Activated CD4-positive, alpha-beta T cell treated with anti-CD3 and anti-CD28 coated beads, Interleukin-2, amount 10 ng/mL, durations not matched to agents 7 days and 5 days (primary cell): Measurements from ENCODE around the gene FOXF2. TPM values are rescaled to one million over a fixed set of nuclear protein-coding genes. Genes with fewer than 3 reads are reported as not detected.

Experiments
- CTCF ChIA-PET: fragments of 350-600 bp; sonication (Branson Sonifier 250); formaldehyde crosslinking; loops from one replicate; lab custom pipeline; 2021; ENCODE audit warnings: antibody characterized with exemption; lab: Charles Lee
- POLR2A ChIA-PET: fragments of 350-600 bp; sonication (Branson Sonifier 250); formaldehyde crosslinking; loops from one replicate; lab custom pipeline; 2021; ENCODE audit warnings: antibody characterized with exemption; lab: Charles Lee
- DNase-seq: peaks from one replicate; pipeline ENCODE4 v3.0.0-alpha.2; 2020
- H3K27ac Mint-ChIP-seq: one replicate; pipeline ENCODE4 v1.8.0; 2021; ENCODE audit warnings: mild to moderate bottlenecking, moderate library complexity, mixed read lengths
- H3K27me3 Mint-ChIP-seq: one replicate; pipeline ENCODE4 v1.8.0; 2021; ENCODE audit warnings: mixed read lengths
- H3K36me3 Mint-ChIP-seq: one replicate; pipeline ENCODE4 v1.8.0; 2021; ENCODE audit warnings: low read depth, mixed read lengths
- H3K4me1 Mint-ChIP-seq: one replicate; pipeline ENCODE4 v1.8.0; 2021; ENCODE audit warnings: mixed read lengths
- H3K4me3 Mint-ChIP-seq: one replicate; pipeline ENCODE4 v1.8.0; 2021; ENCODE audit warnings: mild to moderate bottlenecking, moderate library complexity, mixed read lengths
- H3K9me3 Mint-ChIP-seq: one replicate; pipeline ENCODE4 v1.8.0; 2021; ENCODE audit warnings: mixed read lengths
- total RNA-seq, 2 experiments: library from RNA; stranded (reverse); gene quantifications; one replicate each; pipeline ENCODE4 v1.2.3, GENCODE V29; 2021

Gene FOXF2
- total RNA-seq, 2 experiments from 2014 or later: not detected

DNA sequence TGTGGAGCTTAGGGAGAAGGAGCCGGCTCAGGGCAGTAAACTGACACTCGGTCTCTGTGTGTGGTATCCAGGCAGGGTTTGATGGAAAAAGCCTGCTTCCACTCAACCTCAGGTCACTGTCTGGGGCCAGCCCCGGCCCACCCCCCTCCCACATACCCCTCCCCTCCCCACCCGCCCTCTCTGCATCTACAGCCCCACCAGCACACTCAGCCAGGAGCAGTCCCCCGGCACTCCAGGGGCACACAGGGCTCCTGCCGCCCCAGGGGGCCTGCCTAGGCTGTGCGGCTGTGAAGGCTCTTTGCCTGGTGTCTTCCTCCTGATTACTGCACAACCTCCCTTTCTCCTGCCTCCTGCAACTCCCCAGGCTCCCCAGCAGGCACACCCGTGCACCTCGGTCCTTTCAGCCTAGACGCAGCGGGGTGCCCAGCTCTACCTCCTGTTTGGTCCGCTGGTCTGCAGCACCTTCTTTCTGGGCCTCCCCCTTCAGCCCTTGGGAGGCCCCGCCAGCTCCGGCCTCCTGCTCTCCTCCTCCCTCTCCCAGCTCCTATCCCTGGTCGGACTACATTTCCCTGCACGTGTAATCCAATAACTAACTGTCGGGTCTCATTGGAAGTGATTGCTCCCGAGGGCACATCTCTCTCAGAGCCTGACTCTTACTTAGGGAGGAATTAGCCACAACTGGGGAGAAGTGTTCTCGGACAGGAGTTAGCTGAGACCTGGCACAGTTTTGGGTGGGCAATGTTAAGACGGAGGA, 1.3 kb upstream of the FOXF2 start:
- DNase-seq: no peak

DNA sequence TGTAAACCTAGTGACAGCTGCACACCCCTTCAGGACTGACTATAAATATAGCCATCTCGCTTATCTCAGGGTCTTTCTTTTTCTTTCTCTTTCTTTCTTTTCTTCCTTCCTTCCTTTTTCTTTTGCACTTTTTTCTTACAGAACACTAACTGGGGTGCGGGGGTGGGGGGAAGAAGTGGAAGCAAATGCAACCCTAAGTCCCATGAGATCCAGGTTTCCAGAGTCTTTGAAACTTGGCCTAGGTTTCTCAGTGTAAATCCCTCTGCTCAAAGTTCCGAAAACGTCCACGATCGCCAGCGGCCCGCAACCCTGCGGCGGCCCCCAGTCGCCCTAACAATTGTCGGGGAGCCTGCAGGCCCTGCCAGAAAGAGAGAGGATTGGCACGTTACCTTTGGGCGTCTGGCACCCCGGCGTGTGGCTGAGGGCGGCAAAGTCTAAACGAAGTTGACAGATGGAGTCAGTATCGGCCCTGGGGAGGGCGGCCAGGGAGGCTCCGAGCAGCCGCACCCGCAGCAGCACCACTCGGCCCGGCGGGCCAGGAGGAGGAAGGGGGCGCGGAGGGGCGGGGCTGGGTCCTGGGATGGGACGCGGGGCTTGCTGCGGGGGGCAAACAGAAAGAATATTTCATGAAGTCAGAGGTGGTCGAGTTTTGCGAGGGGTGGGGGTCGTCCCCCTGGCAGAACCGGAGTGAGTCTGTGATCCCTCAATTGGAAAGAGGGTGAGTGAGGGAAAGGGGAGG, 577 bp upstream of the FOXF2 start:
- ChIA-PET CTCF (interaction anchor here (0.7 kb wide), 1 partner anchor 708 kb away, joined by 3 read pairs; no protein-coding TSS in a partner anchor), POLR2A (no interaction called here)
- Mint-ChIP-seq H3K27me3 (peaks cover 74% of the 10 kb centered on the region), H3K27ac (peak overlapping the region; percentile 64), H3K36me3 (no peaks in the 10 kb centered on the region), H3K4me1 (peaks cover 27% of the 10 kb centered on the region), H3K9me3 (no peaks in the 10 kb centered on the region), H3K4me3 (no peak overlapping the region)
- DNase-seq: no peak

More for the DNA sequence above, 1.3 kb upstream of the FOXF2 start:
- H3K4me3 Mint-ChIP-seq: no peak overlapping the region
- H3K27ac Mint-ChIP-seq: no peak overlapping the region
- H3K9me3 Mint-ChIP-seq: no peaks in the 10 kb centered on the region
- CTCF ChIA-PET: interaction anchor here (0.7 to 1.3 kb wide), 3 partner anchors 9 to 707 kb away, joined by 3 read pairs; no protein-coding TSS in a partner anchor
- peaks cover 74% of the 10 kb centered on the region for H3K27me3 Mint-ChIP-seq
- H3K4me1 Mint-ChIP-seq: peaks cover 27% of the 10 kb centered on the region
- POLR2A ChIA-PET: no interaction called here
- no peaks in the 10 kb centered on the region for H3K36me3 Mint-ChIP-seq

DNA sequence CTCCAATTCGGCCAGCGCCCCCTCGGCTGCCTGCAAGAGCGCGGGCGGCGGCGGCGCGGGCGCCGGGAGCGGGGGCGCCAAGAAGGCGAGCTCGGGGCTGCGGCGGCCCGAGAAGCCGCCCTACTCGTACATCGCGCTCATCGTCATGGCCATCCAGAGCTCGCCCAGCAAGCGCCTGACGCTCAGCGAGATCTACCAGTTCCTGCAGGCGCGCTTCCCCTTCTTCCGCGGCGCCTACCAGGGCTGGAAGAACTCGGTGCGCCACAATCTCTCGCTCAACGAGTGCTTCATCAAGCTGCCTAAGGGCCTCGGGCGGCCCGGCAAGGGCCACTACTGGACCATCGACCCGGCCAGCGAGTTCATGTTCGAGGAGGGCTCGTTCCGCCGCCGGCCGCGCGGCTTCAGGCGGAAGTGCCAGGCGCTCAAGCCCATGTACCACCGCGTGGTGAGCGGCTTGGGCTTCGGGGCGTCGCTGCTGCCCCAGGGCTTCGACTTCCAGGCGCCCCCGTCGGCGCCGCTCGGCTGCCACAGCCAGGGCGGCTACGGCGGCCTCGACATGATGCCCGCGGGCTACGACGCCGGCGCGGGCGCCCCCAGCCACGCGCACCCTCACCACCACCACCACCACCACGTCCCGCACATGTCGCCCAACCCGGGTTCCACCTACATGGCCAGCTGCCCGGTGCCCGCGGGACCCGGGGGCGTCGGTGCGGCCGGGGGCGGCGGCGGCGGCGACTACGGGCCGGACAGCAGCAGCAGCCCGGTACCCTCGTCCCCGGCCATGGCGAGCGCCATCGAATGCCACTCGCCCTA, 963 bp downstream of the FOXF2 start:
- Mint-ChIP-seq H3K9me3 (no peaks in the 10 kb centered on the region), H3K36me3 (no peaks in the 10 kb centered on the region), H3K4me1 (peaks cover 20% of the 10 kb centered on the region), H3K27me3 (peaks cover 79% of the 10 kb centered on the region), H3K27ac (no peak overlapping the region), H3K4me3 (peak overlapping the region; percentile 11)
- ChIA-PET CTCF (interaction anchor here (1.0 kb wide), 1 partner anchor 9 kb away, joined by 3 read pairs; no protein-coding TSS in a partner anchor), POLR2A (no interaction called here)
- DNase-seq: no peak

DNA sequence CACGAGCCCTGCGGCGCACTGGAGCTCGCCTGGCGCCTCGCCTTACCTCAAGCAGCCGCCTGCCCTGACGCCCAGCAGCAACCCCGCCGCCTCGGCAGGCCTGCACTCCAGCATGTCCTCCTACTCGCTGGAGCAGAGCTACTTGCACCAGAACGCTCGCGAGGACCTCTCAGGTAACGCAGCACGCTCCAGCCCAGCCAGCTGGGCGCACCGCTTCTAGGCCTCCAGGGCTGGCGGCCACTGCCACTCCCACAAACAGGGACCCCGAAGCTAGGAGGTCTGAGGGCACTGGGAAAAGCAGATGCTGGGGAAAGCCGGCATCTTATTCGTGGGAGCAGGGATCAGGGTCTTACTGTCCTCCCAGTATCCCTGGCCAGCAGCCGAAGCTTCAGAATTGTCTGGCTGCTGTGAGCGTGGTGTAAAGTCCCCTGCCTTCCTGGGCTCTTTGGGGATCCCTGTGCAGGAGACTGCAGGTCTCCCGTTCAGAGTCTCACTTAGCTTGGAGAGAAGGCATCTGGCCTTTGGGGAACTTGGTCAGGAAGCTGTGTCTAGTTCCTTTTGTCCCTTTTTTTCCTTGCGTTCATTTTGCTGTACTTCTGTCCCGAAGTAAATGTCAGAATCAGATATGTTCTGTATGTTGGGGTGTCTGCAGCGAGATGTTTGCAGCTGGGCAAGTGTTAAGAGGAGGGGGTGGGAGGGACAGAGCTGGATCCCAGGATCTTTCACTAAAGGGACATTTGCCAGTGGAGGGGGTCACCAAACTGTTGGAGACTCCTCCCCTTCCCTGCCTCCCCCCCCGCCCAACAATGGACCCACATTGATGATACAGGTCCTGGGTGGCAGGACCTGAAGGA, 1.8 kb downstream of the FOXF2 start:
- CTCF ChIA-PET: interaction anchor here (0.6 to 1.0 kb wide), 2 partner anchors 10 to 788 kb away, joined by 3 to 5 read pairs; no protein-coding TSS in a partner anchor
- peak overlapping the region; percentile 39 for H3K27ac Mint-ChIP-seq
- no peak overlapping the region for H3K4me3 Mint-ChIP-seq
- POLR2A ChIA-PET: no interaction called here
- H3K27me3 Mint-ChIP-seq: peaks cover 79% of the 10 kb centered on the region
- peaks cover 12% of the 10 kb centered on the region for H3K4me1 Mint-ChIP-seq
- no peaks in the 10 kb centered on the region for H3K9me3 Mint-ChIP-seq
- no peaks in the 10 kb centered on the region for H3K36me3 Mint-ChIP-seq
- DNase-seq: no peak

DNA sequence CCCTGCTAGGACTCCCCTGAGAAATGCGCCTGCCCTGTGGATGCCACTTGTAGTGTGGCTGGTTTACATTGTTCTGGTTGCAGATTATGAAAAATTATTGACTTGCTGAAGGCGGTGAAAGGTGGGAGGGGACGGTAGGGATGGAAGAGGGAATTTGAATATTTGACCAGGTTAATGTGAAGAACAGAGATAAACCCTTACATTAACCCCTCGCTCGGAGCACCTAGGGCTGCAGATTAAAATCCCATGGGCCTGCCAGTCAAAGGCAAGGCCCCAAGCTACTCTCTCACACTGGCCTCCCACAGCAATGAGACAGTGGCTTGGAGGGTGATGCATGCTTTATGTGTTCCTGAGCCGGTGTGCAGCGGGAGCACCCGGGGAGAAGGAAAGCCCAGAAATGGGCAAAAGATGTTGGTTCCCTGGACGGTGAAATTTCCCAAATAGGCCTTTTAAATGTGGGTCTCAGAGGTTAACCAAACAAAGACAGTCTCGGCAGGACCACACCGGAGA, 2.5 kb downstream of the FOXF2 start:
- Mint-ChIP-seq H3K4me3 (no peak overlapping the region), H3K9me3 (no peaks in the 10 kb centered on the region), H3K36me3 (no peaks in the 10 kb centered on the region), H3K27ac (no peak overlapping the region), H3K4me1 (peaks cover 14% of the 10 kb centered on the region), H3K27me3 (peaks cover 79% of the 10 kb centered on the region)
- ChIA-PET POLR2A (no interaction called here), CTCF (interaction anchor here (0.6 kb wide), 1 partner anchor 789 kb away, joined by 5 read pairs; no protein-coding TSS in a partner anchor)
- no peak for DNase-seq

DNA sequence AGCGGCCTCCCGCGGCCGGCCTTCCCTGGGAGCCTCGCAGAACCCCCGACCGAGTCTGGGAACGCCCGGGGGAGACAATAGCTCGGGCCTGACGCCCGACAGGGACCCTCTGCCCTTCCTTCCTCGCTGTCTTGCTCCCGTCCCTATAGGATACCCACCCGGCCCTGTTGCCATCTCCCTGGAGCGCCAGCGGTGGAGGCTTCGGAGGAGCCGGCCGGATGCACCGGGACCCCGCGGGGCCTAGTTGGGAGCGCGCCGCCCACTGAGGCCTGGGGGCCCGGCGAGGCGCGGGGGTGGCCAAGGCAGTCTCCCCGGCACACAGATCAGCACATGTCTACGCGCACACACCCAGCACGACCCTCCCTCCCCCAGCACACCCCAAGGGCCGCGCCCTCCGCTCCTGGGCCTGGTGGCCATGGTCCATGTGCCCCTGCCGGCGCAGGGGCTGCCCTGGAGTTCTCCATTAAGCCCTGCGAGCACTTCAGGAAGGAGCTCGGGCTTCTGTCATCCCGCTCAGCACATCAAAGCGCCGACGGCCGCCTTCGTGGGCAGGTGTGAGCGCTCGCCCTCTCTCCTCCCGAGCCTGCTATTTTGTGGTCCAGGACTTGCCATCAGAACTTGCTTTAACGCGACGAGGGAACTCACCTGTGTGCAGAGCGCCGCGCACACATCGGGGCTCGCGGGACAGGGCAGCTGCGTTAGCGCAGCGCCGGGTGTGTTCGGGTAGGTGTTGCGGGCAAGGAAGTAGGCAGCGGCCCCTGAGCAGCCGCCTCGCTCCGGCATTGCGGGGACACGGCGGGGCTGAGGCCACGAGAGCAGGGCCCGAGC, 3.7 kb downstream of the FOXF2 start:
- no peaks in the 10 kb centered on the region for H3K9me3 Mint-ChIP-seq
- CTCF ChIA-PET: interaction anchor here (1.2 kb wide), 1 partner anchor 16 kb away, joined by 3 read pairs; no protein-coding TSS in a partner anchor
- POLR2A ChIA-PET: no interaction called here
- DNase-seq: no peak
- H3K4me3 Mint-ChIP-seq: no peak overlapping the region
- no peaks in the 10 kb centered on the region for H3K36me3 Mint-ChIP-seq
- H3K4me1 Mint-ChIP-seq: peaks cover 15% of the 10 kb centered on the region
- H3K27me3 Mint-ChIP-seq: peaks cover 75% of the 10 kb centered on the region
- no peak overlapping the region for H3K27ac Mint-ChIP-seq

DNA sequence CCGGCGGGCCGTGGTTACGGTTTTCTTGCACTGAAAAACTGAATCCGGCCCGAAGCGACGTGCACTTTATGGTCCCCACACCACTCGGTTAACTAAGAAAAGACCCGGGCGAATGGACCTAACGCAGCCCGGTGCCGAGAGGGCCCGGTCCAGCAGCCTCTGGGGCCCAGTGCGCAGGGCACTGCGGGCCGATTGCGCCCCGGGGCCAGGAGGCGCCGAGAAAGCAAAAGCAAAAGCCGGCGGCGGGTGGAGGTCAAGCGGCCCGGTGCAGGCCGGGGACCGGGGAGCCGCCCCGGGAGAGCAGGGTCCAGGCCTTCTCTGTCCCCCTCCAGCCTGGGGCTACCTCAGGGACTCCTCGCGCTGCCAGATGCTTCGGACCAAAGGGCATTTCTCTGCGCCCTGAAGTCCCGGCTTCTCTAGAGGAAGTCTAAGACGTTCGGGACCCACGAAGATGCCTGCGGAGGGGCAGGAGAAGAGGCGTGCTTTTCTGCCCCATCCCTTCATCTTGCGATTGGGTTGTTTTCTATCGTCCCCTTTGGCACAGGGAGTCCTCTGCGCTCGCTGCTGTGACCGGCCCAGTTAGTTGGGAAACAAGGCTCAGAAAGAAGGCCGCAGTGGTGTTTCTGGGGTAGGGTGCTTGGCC, 4.4 kb downstream of the FOXF2 start:
- CTCF ChIA-PET: interaction anchor here (1.1 to 1.2 kb wide), 2 partner anchors 16 to 799 kb away, joined by 3 read pairs; no protein-coding TSS in a partner anchor

DNA sequence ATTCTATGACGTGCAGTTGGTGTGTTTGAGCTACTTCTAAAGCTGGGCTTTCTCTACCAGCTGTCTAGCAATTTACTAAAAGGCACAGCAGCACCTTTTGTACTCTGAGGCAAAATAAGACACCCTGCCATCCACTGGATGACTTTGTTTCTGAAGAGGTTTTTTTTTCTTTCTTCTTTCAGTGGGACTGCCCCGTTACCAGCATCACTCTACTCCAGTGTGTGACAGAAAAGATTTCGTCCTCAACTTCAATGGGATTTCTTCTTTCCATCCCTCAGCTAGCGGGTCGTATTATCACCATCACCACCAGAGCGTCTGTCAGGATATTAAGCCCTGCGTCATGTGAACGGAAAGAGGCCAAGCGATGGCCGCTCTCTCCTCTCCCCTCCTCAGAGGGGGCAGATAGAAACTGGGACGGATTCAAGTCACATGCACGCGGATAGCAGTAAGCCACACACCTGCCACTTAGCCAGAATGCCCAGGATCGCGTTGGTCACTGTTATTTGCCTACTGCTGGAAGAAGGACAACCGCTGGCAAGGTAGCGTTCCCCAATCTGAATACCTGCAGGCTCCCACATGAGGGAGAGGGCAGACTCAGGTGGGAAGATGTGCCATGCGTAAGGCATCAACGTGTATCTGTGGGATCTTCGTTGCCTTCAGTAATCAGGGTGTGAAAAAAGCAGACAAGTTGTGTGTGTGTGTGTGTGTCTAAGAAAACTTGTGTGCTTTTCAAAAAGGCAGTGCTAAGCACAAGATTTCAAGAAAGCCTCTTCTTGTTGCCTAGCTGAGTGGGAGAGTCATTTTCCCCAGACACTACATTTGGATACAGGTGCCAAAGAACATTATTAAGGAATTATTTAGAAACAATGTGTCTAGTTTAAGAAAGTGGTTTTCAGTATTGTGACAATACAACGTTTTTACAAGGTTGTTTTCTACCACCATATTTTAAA, 5.4 kb downstream of the FOXF2 start:
- Mint-ChIP-seq H3K9me3 (no peaks in the 10 kb centered on the region), H3K27ac (no peak overlapping the region), H3K4me1 (peaks cover 6% of the 10 kb centered on the region), H3K27me3 (peaks cover 74% of the 10 kb centered on the region), H3K36me3 (no peaks in the 10 kb centered on the region), H3K4me3 (no peak overlapping the region)
- no peak for DNase-seq
- ChIA-PET POLR2A (no interaction called here), CTCF (interaction anchor here (1.1 to 1.8 kb wide), 2 partner anchors 8 to 800 kb away, joined by 3 to 6 read pairs; no protein-coding TSS in a partner anchor)

More for the DNA sequence above, 4.4 kb downstream of the FOXF2 start:
- POLR2A ChIA-PET: no interaction called here
- Mint-ChIP-seq H3K36me3 (no peaks in the 10 kb centered on the region), H3K9me3 (no peaks in the 10 kb centered on the region), H3K27ac (no peak overlapping the region), H3K27me3 (peaks cover 73% of the 10 kb centered on the region), H3K4me3 (no peak overlapping the region), H3K4me1 (peaks cover 8% of the 10 kb centered on the region)
- DNase-seq: no peak

DNA sequence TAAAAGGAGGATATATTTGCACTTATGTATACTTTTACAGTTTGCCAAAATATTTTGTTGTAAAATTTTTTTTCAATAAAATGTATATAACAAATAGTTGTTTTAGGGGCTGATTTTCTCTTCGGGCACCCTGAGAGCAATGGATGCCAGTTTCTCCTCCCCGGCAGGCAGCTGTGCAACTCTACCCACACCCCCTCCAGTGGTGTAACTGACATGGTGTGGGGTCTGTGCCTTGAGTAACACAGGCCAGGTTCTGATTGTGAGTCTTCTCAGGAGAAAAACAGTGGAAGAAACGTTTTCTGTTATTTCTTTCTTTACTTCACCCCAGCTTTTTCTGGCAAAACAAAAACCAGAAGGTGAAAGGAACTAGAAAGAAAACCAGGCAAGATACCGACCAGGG, 6.1 kb downstream of the FOXF2 start:
- POLR2A ChIA-PET: no interaction called here
- Mint-ChIP-seq H3K4me1 (peaks cover 4% of the 10 kb centered on the region), H3K4me3 (no peak overlapping the region), H3K27me3 (peaks cover 71% of the 10 kb centered on the region), H3K9me3 (no peaks in the 10 kb centered on the region), H3K36me3 (no peaks in the 10 kb centered on the region), H3K27ac (no peak overlapping the region)
- DNase-seq: no peak
- CTCF ChIA-PET: interaction anchor here (1.8 kb wide), 1 partner anchor 9 kb away, joined by 6 read pairs; no protein-coding TSS in a partner anchor
